GM12878 (cell line): ENCODE results near the gene GLYAT. TPM values are rescaled to one million over a fixed set of nuclear protein-coding genes. Genes with fewer than 3 reads are reported as not detected.

Experiments
- ATAC-seq: fragments of 200-7000 bp; cut with Tn5 transposase; 3 replicates; pipeline ENCODE4 v1.9.1; 2020; ENCODE audit warnings: mild to moderate bottlenecking, moderate library complexity
- BruUV-seq: library from RNA; stranded (reverse); fragments of 400-500 nt; replicated peaks from 2 replicates; lab custom pipeline; 2021; lab: Mats Ljungman, UMichigan
- CTCF ChIA-PET: fragments of 300-600 bp; sonication (Branson Sonifier 250); formaldehyde crosslinking; extraction: SDS; loops from one replicate; lab custom pipeline; 2021; ENCODE audit warnings: inconsistent platforms; lab: Yijun Ruan, JAX
- POLR2A ChIA-PET: fragments of 350-600 bp; formaldehyde crosslinking; extraction: SDS; loops from one replicate; lab custom pipeline; 2021; ENCODE audit warnings: inconsistent platforms; lab: Charles Lee
- RAD21 ChIA-PET: fragments of 300-600 bp; sonication (Branson Sonifier 250); formaldehyde crosslinking; loops from one replicate; lab custom pipeline; 2023; ENCODE audit warnings: antibody characterized with exemption; ENCODE audit not compliant: unreplicated experiment; lab: Charles Lee
- SMC1A ChIA-PET: fragments of 300-600 bp; sonication (Branson Sonifier 250); formaldehyde crosslinking; loops from one replicate; lab custom pipeline; 2023; ENCODE audit not compliant: unreplicated experiment, uncharacterized antibody; lab: Charles Lee
- DNase-seq: peaks from one replicate; pipeline ENCODE4 v3.0.0-alpha.2; 2011; ENCODE audit warnings: low read depth, low spot score
- FAIRE-seq: peaks from 3 replicates; lab custom pipeline; 2011; peaks lifted over from hg19 to GRCh38; lab: Jason Lieb, UNC
- H2AFZ ChIP-seq: 2 replicates; pipeline ENCODE4 v1.6.0; 2011; ENCODE audit warnings: low read depth, low read length, control low read depth; ENCODE audit not compliant: control insufficient read depth
- H3K27ac ChIP-seq: 2 replicates; pipeline ENCODE4 v1.5.1; 2011; ENCODE audit warnings: control low read depth; ENCODE audit not compliant: control insufficient read depth, insufficient read depth
- H3K27me3 ChIP-seq, 2 experiments: replicated peaks in 1 of 2; 2 replicates each; pipeline versions ENCODE4 v1.6.0 to v1.6.1; 2011; ENCODE audit warnings: low read length in 1 of 2; ENCODE audit not compliant: control insufficient read depth in 2 of 2, insufficient read depth in 2 of 2
- H3K36me3 ChIP-seq, 2 experiments: 2 replicates each; pipeline ENCODE4 v1.5.1; 2011; ENCODE audit warnings: low read length in 1 of 2; ENCODE audit not compliant: control insufficient read depth in 2 of 2, insufficient read depth in 2 of 2
- H3K4me1 ChIP-seq: 2 replicates; pipeline ENCODE4 v1.6.1; 2011; ENCODE audit warnings: mild to moderate bottlenecking, low read length, moderate library complexity, mixed read lengths; ENCODE audit not compliant: control insufficient read depth, insufficient read depth
- H3K4me2 ChIP-seq: 2 replicates; pipeline ENCODE4 v1.6.0; 2011; ENCODE audit warnings: control low read depth; ENCODE audit not compliant: control insufficient read depth, insufficient read depth
- H3K4me3 ChIP-seq: fragments of 200-600 bp; sonication (generic); 2 replicates; pipeline ENCODE4 v1.5.1; 2016
- H3K79me2 ChIP-seq: 2 replicates; pipeline ENCODE4 v1.6.0; 2011; ENCODE audit warnings: low read length; ENCODE audit not compliant: control insufficient read depth, insufficient read depth
- H3K9ac ChIP-seq: 2 replicates; pipeline ENCODE4 v1.8.0; 2011; ENCODE audit warnings: low read length, control low read depth, mixed read lengths; ENCODE audit not compliant: control insufficient read depth, insufficient read depth
- H3K9me3 ChIP-seq: replicated peaks from 3 replicates; pipeline ENCODE4 v1.5.1; 2011; ENCODE audit warnings: mild to moderate bottlenecking, low read length; ENCODE audit not compliant: control insufficient read depth, insufficient read depth
- H4K20me1 ChIP-seq: 2 replicates; pipeline ENCODE4 v1.6.0; 2011; ENCODE audit not compliant: control insufficient read depth, insufficient read depth
- BCLAF1 ChIP-seq: fragments of 450-650 bp; IDR thresholded peaks from 2 replicates; pipeline ENCODE4 v1.6.1; 2017; ENCODE audit warnings: antibody characterized with exemption, mild to moderate bottlenecking, moderate library complexity
- CHD2 ChIP-seq: IDR thresholded peaks from 2 replicates; pipeline ENCODE4 v1.6.1; 2011; ENCODE audit warnings: low read depth, low read length, improper control_type of control experiment, borderline replicate concordance
- CUX1 ChIP-seq: IDR thresholded peaks from 2 replicates; pipeline ENCODE4 v1.6.1; 2012; ENCODE audit warnings: improper control_type of control experiment, low read depth, low read length; ENCODE audit not compliant: insufficient replicate concordance
- ESRRA ChIP-seq: IDR thresholded peaks from 2 replicates; pipeline ENCODE4 v1.6.1; 2012; ENCODE audit warnings: mild to moderate bottlenecking, low read length, improper control_type of control experiment
- EZH2 ChIP-seq: IDR thresholded peaks from 2 replicates; pipeline ENCODE4 v1.6.1; 2012; ENCODE audit warnings: low read depth, mild to moderate bottlenecking, control low read depth, inconsistent platforms, low read length, borderline replicate concordance; ENCODE audit not compliant: control insufficient read depth
- NR2C1 ChIP-seq: fragments of 450-650 bp; IDR thresholded peaks from 2 replicates; pipeline ENCODE4 v1.6.1; 2017; ENCODE audit warnings: antibody characterized with exemption, mild to moderate bottlenecking, moderate library complexity
- POLR2A ChIP-seq: IDR thresholded peaks from 2 replicates; pipeline ENCODE4 v1.6.1; 2011; ENCODE audit warnings: low read depth, mild to moderate bottlenecking, low read length
- POU2F2 ChIP-seq: IDR thresholded peaks from 3 replicates; pipeline ENCODE4 v1.6.1; 2011; ENCODE audit warnings: low read depth, mild to moderate bottlenecking, low read length, borderline replicate concordance
- RAD21 ChIP-seq: IDR thresholded peaks from 2 replicates; pipeline ENCODE4 v1.6.1; 2011; ENCODE audit warnings: mild to moderate bottlenecking, low read depth, low read length, moderate library complexity; ENCODE audit not compliant: insufficient read depth
- SMARCA5 ChIP-seq: fragments of 450-650 bp; IDR thresholded peaks from 2 replicates; pipeline ENCODE4 v1.6.1; 2017; ENCODE audit warnings: mild to moderate bottlenecking
- STAT3 ChIP-seq: IDR thresholded peaks from 2 replicates; pipeline ENCODE4 v1.6.1; 2011; ENCODE audit warnings: low read depth, low read length, improper control_type of control experiment
- ZBED1 ChIP-seq: IDR thresholded peaks from 2 replicates; pipeline ENCODE4 v1.6.1; 2016; ENCODE audit warnings: borderline replicate concordance
- ZNF24 ChIP-seq: fragments of 450-650 bp; IDR thresholded peaks from 2 replicates; pipeline ENCODE4 v1.6.1; 2017; ENCODE audit warnings: antibody characterized with exemption, mild to moderate bottlenecking
- WGBS: methylation state at CpG from one replicate; pipeline ENCODE4 v1.1.6; 2016; ENCODE audit warnings: low lambda C conversion rate; ENCODE audit not compliant: insufficient replicate concordance, insufficient coverage; ENCODE audit errors: missing lambda C conversion rate; 5-methylcytosine and 5-hydroxymethylcytosine counted together
- in situ Hi-C: fragments of 300-500 bp; cut with MboI; formaldehyde crosslinking; loops from 9 replicates; pipeline ENCODE4 v1.14.3; 2018; ENCODE audit warnings: mixed read lengths
- intact Hi-C: fragments of 100-400 bp; cut with micrococcal nuclease; formaldehyde crosslinking; loops from one replicate; pipeline ENCODE4 v1.14.2; 2022; ENCODE audit not compliant: unreplicated experiment
- polyA plus RNA-seq, 11 experiments: library from polyadenylated mRNA; depleted of rRNA in 4 of 11; unstranded in 6 of 11; stranded (reverse) in 5 of 11; fragments of >200 nt; fragmentation: Nextera tagmentation in 4 of 11; fragmentation: Illumina TruSeq in 1 of 11; extraction: Ambion mirVana in 4 of 11; extraction: Trizol in 1 of 11; gene quantifications; 1 replicate in 1 of 11; 2 replicates in 10 of 11; pipeline versions ENCODE4 v1.2.1 to v1.2.3, GENCODE V29; 2011 to 2016; ENCODE audit warnings: inconsistent platforms in 2 of 11, missing spikeins in 2 of 11, low read depth in 1 of 11
- total RNA-seq, 4 experiments: library from RNA; depleted of rRNA in 3 of 4; stranded (reverse); fragments of >200 nt in 3 of 4; fragmentation: Illumina TruSeq in 1 of 4; extraction: Trizol in 1 of 4; gene quantifications; 2 replicates each; pipeline versions ENCODE4 v1.2.1 to v1.2.3, GENCODE V29; 2013 to 2021

GLYAT gene
- total and polyA plus RNA-seq, 10 of the 15 experiments (the other 5 are each of a cell fraction or from before 2014, with no cell fraction given): 0.18 TPM; not detected in 9

GRCh38 chr11:58693026-58693425 lies 38.7 kb downstream of the GLYAT start:
- Histone ChIP-seq H3K27ac (no peak overlapping the region), H3K9me3 (no peaks in the 10 kb centered on the region), H3K4me3 (no peak overlapping the region), H3K9ac (no peak overlapping the region), H3K27me3 (no peaks in the 10 kb centered on the region; a peak in 2 of 4 replicates), H3K4me1 (no peaks in the 10 kb centered on the region), H3K36me3 (no peaks in the 10 kb centered on the region), H3K4me2 (no peak overlapping the region), H4K20me1 (no peaks in the 10 kb centered on the region), H2AFZ (no peak overlapping the region), H3K79me2 (no peaks in the 10 kb centered on the region)
- ChIA-PET CTCF (interaction anchor here (1.0 kb wide), 1 partner anchor 41 kb away, joined by 4 read pairs; no protein-coding TSS in a partner anchor), POLR2A (no interaction called here), SMC1A (no interaction called here), RAD21 (no interaction called here)
- no peak for TF ChIP-seq CHD2
- TF ChIP-seq STAT3: no peak
- TF ChIP-seq ZBED1: no peak
- no peak for TF ChIP-seq SMARCA5
- no peak for TF ChIP-seq NR2C1
- no peak for TF ChIP-seq RAD21
- TF ChIP-seq BCLAF1: no peak
- no peak for TF ChIP-seq POLR2A
- TF ChIP-seq ZNF24: no peak
- TF ChIP-seq ESRRA: no peak
- TF ChIP-seq POU2F2: no peak
- TF ChIP-seq EZH2: no peak
- TF ChIP-seq CUX1: no peak
- BruUV-seq: no TSS peak
- intact Hi-C loops (no loop called here), in situ Hi-C loops (no loop called here)
- DNase-seq (no peak), ATAC-seq (no peak), FAIRE-seq (no peak)
- 100% methylated on average over 1 of the region's 1 CpG for WGBS
